HG02973 (cell line): ENCODE measurements around the gene FHIT.

Experiments
- ATAC-seq: cut with Tn5 transposase; IDR thresholded peaks from one replicate; pipeline ENCODE4 v1.9.1; 2021; ENCODE audit warnings: moderate library complexity; ENCODE audit not compliant: unreplicated experiment

The FHIT gene

DNA sequence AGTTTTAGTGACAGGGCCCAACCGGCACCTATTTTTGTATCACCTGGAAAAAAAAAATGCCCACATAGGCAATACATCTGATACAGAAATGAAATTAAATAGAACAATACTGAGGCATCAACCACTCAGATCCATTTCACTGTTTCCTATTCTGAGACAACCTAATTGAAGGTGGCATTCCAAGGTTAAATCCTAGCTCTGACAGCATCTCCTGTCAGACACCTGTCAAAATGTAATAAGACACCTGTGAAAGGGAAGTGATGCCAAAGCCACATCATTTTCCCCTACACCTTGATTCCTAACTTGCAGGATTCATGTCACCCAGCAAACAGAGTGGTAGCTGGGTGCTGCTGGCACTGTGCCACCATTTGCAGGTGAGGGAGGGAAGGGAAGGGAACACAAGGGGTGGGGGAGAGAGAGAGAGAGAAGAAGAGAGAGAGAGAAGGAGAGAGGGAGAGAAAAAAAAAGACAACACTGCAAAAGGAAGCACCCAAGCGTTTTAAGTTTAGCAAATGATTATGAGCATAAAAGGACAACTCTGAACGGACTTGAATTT is 1156.8 kb downstream of the FHIT start:
- no peak for ATAC-seq

DNA sequence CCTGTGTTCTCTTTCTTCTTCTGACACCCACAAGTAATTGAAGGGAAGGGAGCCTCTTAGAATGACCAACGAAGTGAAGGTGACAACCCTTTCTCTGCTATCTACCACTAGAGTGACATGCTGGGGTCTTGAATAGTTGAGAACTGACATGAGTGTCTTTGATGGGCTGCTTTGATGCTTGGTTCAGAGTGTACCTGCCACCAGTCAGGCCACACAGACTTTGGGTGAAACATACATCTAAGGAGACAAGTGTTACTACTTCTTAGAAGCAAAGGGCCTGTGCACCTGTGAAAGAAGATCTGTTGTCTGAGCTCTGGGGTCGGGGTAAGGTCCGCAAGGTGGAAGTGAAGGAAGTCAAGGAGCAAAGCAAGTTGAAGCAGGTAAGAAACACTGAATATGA is 1160.7 kb downstream of the FHIT start:
- ATAC-seq, result no peak

DNA sequence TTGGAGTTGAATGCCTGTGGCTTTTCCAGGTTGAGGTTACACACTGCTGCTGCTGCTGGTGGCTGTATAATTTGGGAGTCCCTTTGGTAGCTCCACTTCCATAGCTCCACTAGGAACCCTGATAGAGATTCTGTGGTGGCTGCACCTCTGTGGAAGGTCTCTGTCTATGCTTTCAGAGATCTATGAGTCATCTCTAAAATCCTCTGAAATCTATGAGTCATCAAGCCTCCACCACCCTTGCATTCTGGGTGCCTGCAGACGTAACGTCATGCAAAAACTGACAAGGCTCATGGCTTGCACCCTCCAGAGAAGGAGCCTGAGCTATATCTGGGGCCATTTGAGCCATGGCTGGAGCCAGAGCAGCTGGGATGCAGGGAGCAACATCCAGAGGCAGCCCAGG is 1164.4 kb downstream of the FHIT start:
- ATAC-seq, result no peak

DNA sequence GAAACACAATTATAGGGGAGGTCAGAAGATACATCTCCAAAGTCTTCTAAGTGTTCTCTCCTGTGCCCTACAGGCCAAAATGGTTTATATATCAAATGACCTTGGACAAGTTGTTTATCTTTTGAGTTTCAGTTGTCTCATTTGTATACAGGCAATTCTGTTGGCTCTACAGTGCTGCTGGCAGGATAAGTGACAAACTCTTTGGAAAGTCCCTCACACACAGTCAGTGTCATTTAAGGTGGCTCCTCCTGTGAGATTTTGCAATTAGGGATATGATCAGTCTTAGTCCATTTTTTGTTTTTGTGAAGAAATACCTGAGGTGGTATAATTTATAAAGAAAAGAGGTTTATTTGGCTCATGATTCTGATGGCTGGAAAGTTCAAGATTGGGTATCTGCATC is 1165.6 kb downstream of the FHIT start:
- ATAC-seq, result no peak

DNA sequence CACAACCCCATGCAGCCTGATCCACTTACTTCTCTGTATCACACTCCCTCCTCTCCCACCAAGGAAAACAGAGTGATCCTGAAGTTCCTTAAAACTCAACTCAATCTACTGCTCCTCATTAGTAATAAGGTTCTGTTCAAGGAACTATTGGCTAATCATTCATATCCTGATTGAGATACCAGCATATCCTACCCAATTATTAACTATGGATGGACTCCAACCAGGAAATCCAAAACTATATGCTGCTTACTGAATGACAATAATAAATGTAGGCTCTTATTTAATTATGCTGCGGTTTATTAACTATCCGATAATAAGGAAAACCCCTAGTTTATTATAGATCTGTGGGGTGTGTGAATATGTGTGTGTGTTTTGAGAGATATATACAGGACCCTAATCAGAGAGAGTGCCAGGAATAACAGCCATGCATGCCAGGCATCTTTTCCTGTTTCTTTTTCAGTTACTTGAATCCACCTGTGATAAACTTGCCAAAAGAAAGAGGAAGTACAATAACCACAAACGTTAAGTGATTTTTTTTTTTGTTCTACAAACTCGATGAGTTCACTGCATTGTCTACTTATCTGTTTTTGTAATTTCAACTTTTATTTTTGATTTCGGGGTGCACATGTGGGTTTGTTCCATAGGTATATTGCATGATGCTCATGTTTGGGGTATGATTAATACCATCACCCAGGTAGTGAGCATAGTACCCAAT is 1169.7 kb downstream of the FHIT start:
- peak; percentile 65 for ATAC-seq

DNA sequence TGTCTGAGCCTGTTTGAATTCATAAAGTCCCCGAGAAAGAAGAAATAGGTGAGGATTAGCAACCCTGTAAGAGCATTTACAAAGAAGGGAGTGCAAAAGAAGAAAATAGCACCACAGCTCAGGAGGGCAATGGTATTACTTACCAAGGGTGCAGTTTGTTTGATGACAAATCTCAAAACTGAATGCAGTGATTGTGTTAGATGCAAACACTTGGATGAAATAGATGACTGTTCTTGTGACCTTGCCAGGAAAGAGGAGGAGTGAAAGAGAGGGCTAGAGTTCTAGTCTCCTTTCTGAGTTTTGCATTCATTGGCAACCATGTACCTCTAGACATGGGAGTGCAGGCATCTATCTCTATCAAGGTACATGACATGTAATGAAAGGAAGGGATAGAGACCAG is 1170.6 kb downstream of the FHIT start:
- peak; percentile 44 for ATAC-seq

DNA sequence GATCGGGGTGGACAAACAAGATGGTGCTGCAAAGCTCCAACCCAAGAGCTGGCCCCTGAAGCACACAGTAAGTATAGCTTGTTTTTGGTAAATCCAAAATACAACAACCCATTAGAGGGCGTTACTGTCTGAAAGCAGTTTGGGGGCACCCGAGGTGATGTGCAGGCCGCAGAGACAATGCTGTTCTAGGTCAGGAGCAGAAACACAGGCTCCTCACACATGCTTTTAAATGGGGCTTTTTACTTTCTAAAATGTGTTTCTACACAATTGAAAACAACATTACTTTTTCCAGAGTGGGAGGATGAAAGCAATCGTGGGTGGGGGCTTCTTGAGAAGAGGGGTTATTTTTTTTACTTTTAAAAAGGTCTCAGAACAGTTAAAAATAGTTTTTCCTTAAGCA is 1172.2 kb downstream of the FHIT start:
- ATAC-seq, result no peak

DNA sequence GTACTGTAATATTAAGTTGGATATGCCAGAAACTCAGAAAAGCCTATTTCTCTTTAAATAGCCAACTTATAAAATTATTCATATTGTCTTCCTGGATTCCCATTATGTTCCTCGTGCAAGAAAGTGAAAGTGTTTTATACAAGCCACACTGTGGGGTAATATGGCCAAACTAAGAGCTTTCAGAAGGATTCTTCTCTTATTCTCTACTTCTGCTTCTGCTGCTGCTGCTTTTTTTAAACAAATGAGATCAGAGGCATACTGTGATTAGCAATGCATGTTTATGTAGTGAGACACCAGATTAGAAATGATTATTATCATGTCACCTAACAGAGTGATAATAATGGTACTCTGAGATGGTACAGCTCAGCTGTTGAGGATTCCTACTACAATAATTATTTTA is 1174.9 kb downstream of the FHIT start:
- no peak for ATAC-seq

DNA sequence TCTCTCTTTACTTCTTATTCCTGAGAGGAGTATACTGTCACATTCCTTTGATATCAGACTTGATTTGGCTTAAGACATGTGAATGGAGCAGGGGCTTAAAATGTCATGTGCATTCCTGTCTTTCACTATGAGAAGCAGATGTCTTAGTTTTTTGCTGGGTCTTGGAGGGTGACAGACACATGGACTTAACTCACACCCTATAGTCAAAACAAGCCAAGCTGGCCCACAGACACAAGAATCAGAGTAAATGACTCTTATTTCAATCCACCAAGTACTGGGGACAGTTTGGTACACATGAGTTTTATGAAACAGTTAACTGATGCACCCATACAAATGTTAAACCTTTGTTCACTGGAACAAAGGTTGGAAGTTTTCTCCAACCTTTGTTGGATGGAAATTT is 1177.3 kb downstream of the FHIT start:
- no peak for ATAC-seq

DNA sequence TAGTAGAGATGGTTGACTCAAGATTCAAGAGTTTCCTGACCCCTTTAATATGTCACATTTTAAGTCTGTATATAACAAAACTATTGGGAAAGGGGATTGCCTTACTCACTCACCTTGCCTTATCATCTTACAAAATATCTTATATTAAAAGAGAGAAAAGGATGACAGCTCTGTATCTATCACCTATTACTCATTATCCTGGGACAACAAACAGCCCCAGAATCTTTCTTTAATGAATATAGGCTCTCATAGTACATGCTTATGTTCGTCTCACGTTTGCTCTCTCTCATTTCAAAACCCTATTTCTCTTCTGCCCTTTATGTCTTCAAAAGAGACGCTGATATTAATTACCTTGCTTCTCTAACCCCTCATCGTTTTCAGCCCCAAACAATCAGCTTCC is 1178.0 kb downstream of the FHIT start:
- no peak for ATAC-seq

DNA sequence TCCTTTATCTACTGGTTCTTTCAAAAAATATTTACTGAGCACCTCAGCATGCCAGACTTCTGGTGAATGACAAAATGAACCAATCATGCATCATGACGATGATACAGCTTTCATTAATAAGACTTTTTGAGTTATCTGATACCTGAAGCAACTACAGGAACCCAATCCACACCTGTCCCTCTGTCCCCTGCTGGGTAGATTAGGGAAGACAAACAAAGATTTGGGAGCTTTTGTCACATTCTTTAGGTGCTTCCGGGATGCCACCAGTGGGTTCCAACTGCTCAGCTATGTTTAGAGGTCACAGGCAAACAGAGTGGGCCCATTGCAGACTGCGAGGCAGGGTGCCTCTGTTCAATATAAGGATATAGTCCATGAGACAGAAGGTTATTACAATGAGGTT is 1180.9 kb downstream of the FHIT start:
- no peak for ATAC-seq

DNA sequence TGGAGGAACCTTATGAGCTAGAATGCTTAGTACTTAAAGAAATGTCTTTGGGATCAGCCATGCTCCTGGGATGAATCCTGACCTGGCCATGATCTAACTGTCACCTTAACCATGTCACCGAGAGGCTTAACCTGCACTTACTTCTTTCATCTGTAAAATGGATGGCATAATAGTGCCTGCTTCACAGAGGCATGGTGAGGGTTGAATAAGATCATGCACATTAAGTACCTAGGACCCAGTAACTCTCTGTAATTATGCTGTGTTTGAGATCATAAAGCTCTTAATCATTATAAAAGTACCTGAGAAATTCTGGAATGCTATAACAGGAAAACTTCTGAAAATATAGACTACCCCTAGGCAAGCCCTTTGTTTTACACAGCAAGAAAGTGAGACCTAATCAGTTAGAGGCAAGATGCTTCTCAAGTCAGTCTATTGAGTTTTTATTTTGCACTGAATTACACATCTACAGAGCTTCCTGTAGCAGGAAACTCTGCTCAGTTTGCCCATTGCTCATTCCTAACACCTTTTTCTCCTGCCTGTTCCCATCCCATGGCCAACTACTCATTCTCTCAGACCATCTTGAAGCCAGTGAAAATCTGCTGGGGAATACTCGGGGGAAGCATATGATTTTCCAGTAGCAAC is 1185.9 kb downstream of the FHIT start:
- ATAC-seq, result no peak

DNA sequence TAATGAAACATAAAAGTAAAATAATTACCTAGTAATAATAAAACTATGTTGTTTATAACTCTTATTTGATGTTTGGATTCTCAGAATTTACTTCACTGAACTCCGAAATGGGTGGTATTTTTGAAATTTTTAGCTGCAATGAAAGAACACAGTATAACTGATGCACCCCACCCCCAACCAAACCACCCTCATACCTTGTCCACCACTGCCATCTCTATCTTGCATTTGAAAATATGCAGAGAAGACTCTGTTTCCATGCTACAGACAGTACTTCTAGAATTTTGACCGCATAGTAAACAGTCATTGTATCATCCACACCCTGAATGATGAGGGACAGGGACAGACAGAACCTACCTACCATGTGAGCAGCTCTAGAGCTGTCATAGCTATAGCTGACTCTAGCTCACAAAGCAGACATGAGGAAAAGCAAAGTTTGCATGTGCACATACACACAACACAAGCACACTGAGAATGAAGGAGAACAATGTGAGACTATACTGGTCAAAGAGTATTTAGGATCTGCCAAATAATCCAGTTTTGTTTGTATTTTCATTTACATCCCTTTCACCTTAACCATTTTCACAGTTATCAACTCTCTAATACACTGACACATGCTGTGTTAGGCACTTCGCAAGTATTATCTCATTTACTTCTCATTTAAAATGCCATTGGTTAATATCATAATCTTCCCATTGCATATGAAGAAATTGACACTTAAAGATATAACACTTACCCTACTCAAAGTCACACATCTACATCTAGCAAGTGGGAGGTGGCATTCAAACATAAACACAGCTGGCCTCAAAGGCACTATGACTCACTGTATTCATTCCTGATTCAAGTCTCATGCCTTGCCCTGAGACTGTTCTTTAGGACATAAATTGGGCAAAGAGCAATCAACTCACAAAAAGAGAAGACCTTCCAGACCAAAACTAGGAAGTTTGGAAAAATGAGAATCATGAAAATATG is 1186.8 kb downstream of the FHIT start:
- no peak for ATAC-seq

DNA sequence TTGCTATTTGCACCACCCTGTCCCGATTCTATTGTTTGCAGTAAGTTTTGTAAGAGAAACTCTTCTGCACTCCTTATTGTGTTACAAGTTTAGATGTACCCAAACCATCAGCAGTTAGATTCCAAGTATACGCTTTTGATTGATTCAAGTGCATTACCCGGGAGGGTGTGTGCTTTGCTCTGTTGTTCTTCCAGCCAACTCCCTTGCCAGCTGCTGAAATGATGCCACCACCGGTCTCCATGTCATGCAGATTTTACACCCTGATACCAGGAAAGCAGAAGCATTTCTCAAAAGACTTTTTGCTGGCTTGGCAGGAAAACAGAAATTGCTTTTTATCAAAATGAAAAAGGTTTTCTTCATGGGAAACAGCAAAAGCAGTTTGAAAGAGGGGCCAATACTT is 1194.8 kb downstream of the FHIT start:
- no peak for ATAC-seq

DNA sequence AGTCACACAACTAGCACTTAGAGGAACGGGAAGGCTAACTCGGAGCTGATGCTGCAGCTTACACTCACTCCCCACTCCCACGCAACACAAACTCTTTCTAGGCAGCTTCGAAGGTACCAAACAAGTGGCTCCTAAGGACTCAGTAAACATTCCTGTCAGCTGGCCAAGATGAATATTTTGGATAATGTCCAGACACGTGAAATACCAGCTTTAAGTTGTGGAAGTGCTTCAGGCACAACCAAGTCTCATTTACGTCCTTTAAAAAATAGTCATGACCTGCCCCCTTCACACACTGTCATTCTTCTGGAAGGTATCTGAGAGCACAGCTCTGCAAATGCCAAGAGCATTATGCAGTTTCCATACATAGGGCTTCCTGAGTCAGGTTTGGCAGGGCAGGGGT is 1195.5 kb downstream of the FHIT start:
- no peak for ATAC-seq

DNA sequence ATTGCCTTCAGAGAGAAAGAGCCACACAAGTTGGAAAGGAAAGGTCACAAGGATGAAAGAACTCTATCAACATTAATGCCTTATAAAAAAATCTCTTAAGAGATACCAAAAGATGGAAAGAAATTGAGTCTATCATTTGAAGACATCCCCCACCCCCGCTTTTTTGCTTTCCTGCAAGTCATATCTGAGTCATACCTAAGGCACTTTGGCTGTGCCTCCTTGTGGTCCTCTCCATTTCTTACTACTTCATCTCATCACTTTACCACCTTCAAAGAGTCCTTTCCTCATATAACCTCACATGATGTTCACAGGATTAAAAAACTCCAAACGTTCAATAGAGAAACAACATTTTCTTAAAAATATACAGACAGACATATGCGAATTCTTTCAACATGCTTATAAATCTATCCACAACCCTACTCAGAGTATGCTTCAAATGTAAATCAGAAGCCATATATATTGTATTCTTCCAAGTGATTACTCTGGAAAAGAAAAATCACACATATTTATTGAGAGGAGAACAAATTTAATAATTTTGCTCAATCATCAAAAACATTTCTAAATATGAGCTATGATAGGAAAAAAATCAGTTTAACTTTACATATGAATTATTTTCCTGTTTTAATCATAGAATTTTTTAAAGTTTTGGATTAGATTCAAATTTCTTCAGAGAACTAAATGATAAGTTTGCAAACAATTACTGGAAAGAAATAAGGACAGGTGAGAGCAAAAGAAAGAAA is 1197.6 kb downstream of the FHIT start:
- no peak for ATAC-seq

DNA sequence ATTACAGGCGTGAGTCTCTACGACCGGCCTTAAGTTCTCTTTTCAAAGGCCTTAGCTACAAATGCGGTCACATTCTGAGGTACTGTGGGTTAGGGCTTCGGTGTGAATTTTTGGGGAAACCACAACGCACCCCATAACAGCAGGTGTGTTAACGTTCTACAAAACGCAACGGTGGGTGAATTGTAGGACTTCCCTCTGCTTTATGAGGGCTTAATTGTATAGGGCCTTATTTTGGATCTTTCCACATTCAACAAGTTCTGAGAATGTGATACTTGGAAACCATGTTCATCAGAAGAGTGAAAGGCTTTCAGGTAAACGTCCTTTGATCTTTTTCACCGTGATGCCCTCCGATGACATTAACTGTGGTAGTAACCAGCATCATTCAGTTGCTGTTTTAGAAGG is 1202.8 kb downstream of the FHIT start:
- no peak for ATAC-seq

DNA sequence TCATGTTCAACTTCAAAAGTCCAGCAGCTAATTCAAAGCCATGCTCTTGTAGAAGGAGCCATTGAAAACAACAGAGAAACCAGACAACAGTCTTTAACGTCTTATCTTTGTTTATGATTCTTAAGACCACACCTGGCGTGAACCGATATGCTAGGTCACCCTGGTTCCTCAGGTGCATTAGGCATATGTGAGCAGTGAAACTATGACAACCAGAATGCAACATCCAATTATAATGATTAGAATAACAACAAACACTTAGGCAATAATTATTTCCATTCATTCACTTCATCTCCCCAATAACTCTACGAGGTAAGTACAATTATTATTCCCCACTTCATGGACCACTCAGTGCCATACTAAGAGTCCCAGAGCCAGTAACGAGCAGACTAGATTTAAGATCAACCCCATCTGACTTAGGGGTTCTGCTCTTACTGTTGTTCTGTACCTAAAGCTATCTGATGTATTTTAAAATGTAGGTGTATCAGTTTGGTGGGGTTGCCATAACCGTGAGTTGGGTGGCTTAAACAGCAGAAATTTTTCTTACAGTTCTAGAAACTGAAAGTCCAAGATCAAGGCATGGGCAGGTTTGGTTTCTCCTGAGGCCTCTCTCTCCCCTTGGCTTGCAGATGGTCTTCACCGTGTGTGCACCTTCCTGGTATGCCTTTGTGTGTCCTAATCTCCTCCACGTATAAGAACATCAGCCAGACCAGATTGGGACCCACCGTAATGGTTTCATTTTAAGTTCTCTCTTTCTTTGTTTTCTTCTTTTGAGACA is 1203.6 kb downstream of the FHIT start:
- no peak for ATAC-seq

DNA sequence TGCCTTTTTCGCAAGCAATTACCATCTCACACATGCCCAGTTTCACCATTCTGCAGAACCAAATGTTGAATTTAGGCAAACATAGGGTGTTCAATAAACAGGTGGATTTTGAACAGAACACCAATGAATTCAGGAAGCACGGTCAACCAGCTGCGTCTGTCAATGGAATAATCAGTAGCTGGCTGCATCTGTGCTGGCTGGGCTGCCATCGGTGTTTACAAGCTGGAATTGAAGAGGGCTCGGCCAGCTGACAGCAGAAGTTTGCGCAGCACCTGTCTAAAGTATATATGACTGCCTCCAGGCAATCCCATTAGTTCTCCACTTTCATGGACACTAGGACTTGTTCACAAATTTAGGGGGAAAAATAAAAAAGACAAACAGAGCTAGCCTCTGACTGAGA is 1205.0 kb downstream of the FHIT start:
- no peak for ATAC-seq

DNA sequence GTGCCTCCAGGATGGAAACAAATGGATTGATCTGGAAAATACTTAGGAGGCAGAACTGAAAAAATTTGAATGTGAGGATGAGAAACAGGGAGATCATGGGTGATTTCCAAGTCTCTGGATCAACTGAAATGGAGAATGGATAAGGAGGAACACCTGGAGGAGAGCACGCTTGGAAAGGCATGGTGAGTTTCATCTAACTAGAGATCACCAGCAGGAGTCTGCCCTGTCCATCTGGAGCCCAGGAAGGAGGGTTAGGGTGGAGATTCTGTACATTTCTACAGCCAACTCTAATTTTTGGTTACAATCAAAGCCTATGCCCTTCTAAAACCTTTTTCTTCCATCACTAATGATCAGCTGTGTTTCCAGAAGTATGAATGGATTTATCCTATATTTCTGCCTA is 1205.6 kb downstream of the FHIT start:
- no peak for ATAC-seq
